HG02973 (cell line): ENCODE measurements around the gene EML6.
"Not testable (repeated sequence)": the region's sequence is repeated elsewhere in the genome, so short reads cannot be mapped to it uniquely, and the experiment has no call there.

ENCODE experiments used
- ATAC-seq: cut with Tn5 transposase; IDR thresholded peaks from one replicate; pipeline ENCODE4 v1.9.1; 2021; ENCODE audit warnings: moderate library complexity; ENCODE audit not compliant: unreplicated experiment

The EML6 gene

GRCh38 chr2:54723131-54723995 lies at the start of gene EML6:
Gene EML6 (plus strand): TSS chr2:54723662. CDS start chr2:54725062, 1,400 bp downstream.
- ATAC-seq, result peak; percentile 98

- ATAC-seq, result no peak
Measured at GRCh38 chr2:54675281-54675680, 48.2 kb upstream of the EML6 start.

GRCh38 chr2:54675738-54676137 lies 47.7 kb upstream of the EML6 start:
- ATAC-seq, result no peak

- ATAC-seq, result no peak
Measured at GRCh38 chr2:54676656-54677055, 46.8 kb upstream of the EML6 start.

GRCh38 chr2:54677476-54678265 lies 45.8 kb upstream of the EML6 start:
- no peak for ATAC-seq

- ATAC-seq, result no peak
Measured at GRCh38 chr2:54678719-54679118, 44.7 kb upstream of the EML6 start.

GRCh38 chr2:54680397-54681041 lies 42.9 kb upstream of the EML6 start:
- peak; percentile 62 for ATAC-seq

- ATAC-seq, result no peak
Measured at GRCh38 chr2:54681416-54681815, 42.0 kb upstream of the EML6 start.

- ATAC-seq, result no peak
Measured at GRCh38 chr2:54683596-54683995, 39.9 kb upstream of the EML6 start.

- ATAC-seq, result no peak
Measured at GRCh38 chr2:54685263-54685775, 38.1 kb upstream of the EML6 start.

GRCh38 chr2:54687595-54688152 lies 35.8 kb upstream of the EML6 start:
- no peak for ATAC-seq

GRCh38 chr2:54691445-54692135 lies 31.9 kb upstream of the EML6 start:
- no peak for ATAC-seq

- no peak for ATAC-seq
Measured at GRCh38 chr2:54692556-54692955, 30.9 kb upstream of the EML6 start.

- no peak for ATAC-seq
Measured at GRCh38 chr2:54695378-54695777, 28.1 kb upstream of the EML6 start.

GRCh38 chr2:54697934-54698333 lies 25.5 kb upstream of the EML6 start:
- no peak for ATAC-seq

GRCh38 chr2:54698926-54699325 lies 24.5 kb upstream of the EML6 start:
- ATAC-seq, result not testable (repeated sequence)

GRCh38 chr2:54699665-54700064 lies 23.8 kb upstream of the EML6 start:
- no peak for ATAC-seq

GRCh38 chr2:54701029-54701428 lies 22.4 kb upstream of the EML6 start:
- no peak for ATAC-seq

GRCh38 chr2:54704238-54704637 lies 19.2 kb upstream of the EML6 start:
- no peak for ATAC-seq
